Transverse colon (tissue), 4 donors: ENCODE data around the gene SMG7. TPM values are rescaled to one million over a fixed set of nuclear protein-coding genes. Genes with fewer than 3 reads are reported as not detected.
A peak's percentile ranks its signal among the peaks of the same experiment; 100 is the strongest.

ENCODE experiments used
- DNase-seq: peaks from one replicate; pipeline ENCODE4 v3.0.0-alpha.2; 2019
- H3K27ac ChIP-seq, 4 donors: fragments of 200-600 bp; sonication (generic); 2 replicates each; pipeline ENCODE4 v1.5.1; 2016 to 2018; ENCODE audit warnings: inconsistent platforms in 4 of 4
- H3K27me3 ChIP-seq: fragments of 200-600 bp; sonication (generic); 2 replicates; pipeline ENCODE4 v1.5.1; 2017; ENCODE audit warnings: inconsistent platforms
- H3K36me3 ChIP-seq, 4 donors: fragments of 200-600 bp; sonication (generic); 2 replicates each; pipeline ENCODE4 v1.5.1; 2017 to 2019; ENCODE audit warnings: inconsistent platforms in 4 of 4
- H3K4me1 ChIP-seq, 4 donors: fragments of 200-600 bp; sonication (generic); 2 replicates each; pipeline ENCODE4 v1.5.1; 2017 to 2020; ENCODE audit warnings: inconsistent platforms in 4 of 4
- H3K4me3 ChIP-seq, 4 donors: fragments of 200-600 bp; sonication (generic); 1 replicate in 1 of 4; 2 replicates in 3 of 4; pipeline versions ENCODE4 v1.5.1 to v1.6.1; 2017 to 2019; ENCODE audit warnings: inconsistent platforms in 4 of 4
- H3K9me3 ChIP-seq, 2 donors: fragments of 200-600 bp; sonication (generic); 2 replicates each; pipeline ENCODE4 v1.5.1; 2017 to 2019; ENCODE audit warnings: inconsistent platforms in 2 of 2
- EP300 ChIP-seq: sonication (generic); formaldehyde crosslinking; IDR thresholded peaks from one replicate; pipeline ENCODE4 v1.6.1; 2017; ENCODE audit warnings: antibody characterized with exemption, low read depth
- POLR2A ChIP-seq: fragments of 450-650 bp; IDR thresholded peaks from one replicate; pipeline ENCODE4 v1.6.1; 2016; ENCODE audit warnings: antibody characterized with exemption, mild to moderate bottlenecking, moderate library complexity
- POLR2AphosphoS5 ChIP-seq, 3 donors: sonication (generic); formaldehyde crosslinking; IDR thresholded peaks; one replicate each; pipeline ENCODE4 v1.6.1; 2016; ENCODE audit warnings: antibody characterized with exemption in 3 of 3
- WGBS, 2 donors: methylation state at CpG; one replicate each; pipeline ENCODE4 v1.1.5; 2018; ENCODE audit warnings: low coverage in 1 of 2; 5-methylcytosine and 5-hydroxymethylcytosine counted together
- in situ Hi-C, 4 donors: fragments of 200-750 bp; cut with MboI; loops; one replicate each; pipeline versions ENCODE4 v1.15.0 to v1.15.1; 2017; ENCODE audit warnings: low sequenced_read_pairs in 3 of 4, low pct_ligation_motif_present in 1 of 4, low pct_unique_long_range_greater_than_20kb in 1 of 4
- intact Hi-C: fragments of 100-400 bp; cut with DNase I; formaldehyde crosslinking; loops from one replicate; pipeline ENCODE4 v1.15.1; 2023; ENCODE audit warnings: low total_unique reads
- total RNA-seq, 4 donors: library from RNA; depleted of rRNA; stranded (reverse); fragments of >200 nt; gene quantifications; one replicate each; pipeline ENCODE4 v1.1.0, GENCODE V29; 2016
- TF ChIP-seq, protein P1 (sequence below), 5 experiments: fragments of 200-600 bp in 3 of 5; fragments of 450-650 bp in 2 of 5; sonication (generic) in 3 of 5; IDR thresholded peaks; 1 replicate in 2 of 5; 2 replicates in 3 of 5; pipeline ENCODE4 v1.5.1; 2016 to 2017; ENCODE audit warnings: antibody characterized with exemption in 5 of 5, inconsistent platforms in 3 of 5, mild to moderate bottlenecking in 2 of 5, moderate library complexity in 1 of 5

SMG7 gene
- total RNA-seq, 4 donors from 2014 or later, result 54.9 to 107 (median 74.1) TPM

DNA sequence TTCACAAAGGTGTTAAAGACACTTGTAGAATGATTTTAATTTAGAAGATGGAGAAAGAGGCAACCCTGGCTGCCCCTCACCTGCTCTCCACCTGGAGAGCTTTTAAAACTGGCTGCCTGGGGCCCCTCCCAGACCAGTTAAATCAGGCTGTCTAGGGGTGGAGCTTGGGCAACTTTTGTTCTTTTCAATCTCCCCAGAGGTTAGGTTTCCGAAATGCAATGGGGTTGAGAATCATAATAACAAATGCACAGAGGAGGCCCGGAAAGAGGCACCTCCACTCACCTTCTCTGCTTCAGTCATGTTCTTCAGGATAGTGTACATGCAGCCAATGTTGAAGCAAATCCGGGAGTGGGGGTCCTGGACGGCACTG, 117.6 kb downstream of the SMG7 start:
- peak overlapping the region in 1 of 4 donors; percentile 25 for H3K4me3 ChIP-seq
- 71% methylated on average over 4 of the region's 4 CpGs; no CpG with 5 or more reads in 1 of the 2 donors for WGBS, 2 donors
- in situ Hi-C loops, result no loop called here
- DNase-seq, result no peak
- H3K36me3 ChIP-seq, result no peaks in the 10 kb centered on the region
- TF ChIP-seq, protein P1, sequence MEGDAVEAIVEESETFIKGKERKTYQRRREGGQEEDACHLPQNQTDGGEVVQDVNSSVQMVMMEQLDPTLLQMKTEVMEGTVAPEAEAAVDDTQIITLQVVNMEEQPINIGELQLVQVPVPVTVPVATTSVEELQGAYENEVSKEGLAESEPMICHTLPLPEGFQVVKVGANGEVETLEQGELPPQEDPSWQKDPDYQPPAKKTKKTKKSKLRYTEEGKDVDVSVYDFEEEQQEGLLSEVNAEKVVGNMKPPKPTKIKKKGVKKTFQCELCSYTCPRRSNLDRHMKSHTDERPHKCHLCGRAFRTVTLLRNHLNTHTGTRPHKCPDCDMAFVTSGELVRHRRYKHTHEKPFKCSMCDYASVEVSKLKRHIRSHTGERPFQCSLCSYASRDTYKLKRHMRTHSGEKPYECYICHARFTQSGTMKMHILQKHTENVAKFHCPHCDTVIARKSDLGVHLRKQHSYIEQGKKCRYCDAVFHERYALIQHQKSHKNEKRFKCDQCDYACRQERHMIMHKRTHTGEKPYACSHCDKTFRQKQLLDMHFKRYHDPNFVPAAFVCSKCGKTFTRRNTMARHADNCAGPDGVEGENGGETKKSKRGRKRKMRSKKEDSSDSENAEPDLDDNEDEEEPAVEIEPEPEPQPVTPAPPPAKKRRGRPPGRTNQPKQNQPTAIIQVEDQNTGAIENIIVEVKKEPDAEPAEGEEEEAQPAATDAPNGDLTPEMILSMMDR (IDR thresholded peaks at IDR 0.05), result no peak
- TF ChIP-seq POLR2AphosphoS5 (IDR thresholded peaks at IDR 0.05) (no peak), POLR2A (no peak), EP300 (no peak)
- H3K9me3 ChIP-seq, result no peaks in the 10 kb centered on the region
- intact Hi-C loops, result no loop called here
- H3K27ac ChIP-seq, result peak overlapping the region; percentile 41 to 67 (median 55)
- peaks cover 0 to 27% (median 9%) of the 10 kb centered on the region in 4 donors for H3K4me1 ChIP-seq
- H3K27me3 ChIP-seq, result no peaks in the 10 kb centered on the region

- 59 to 72% methylated on average over 3 to 6 of the region's 6 CpGs for WGBS, 2 donors
- in situ Hi-C loops (no loop called here), intact Hi-C loops (no loop called here)
- H3K27me3 ChIP-seq, result no peaks in the 10 kb centered on the region
- peaks cover 0 to 27% (median 9%) of the 10 kb centered on the region in 4 donors for H3K4me1 ChIP-seq
- TF ChIP-seq EP300 (no peak), POLR2A (no peak), POLR2AphosphoS5 (IDR thresholded peaks at IDR 0.05) (peak in 1 of 3 donors; percentile 44)
- peak within 1 kb of the TSS; percentile 41 to 67 (median 55) for H3K27ac ChIP-seq
- DNase-seq, result peak; percentile 42
- H3K36me3 ChIP-seq, result no peaks in the 10 kb centered on the region
- H3K9me3 ChIP-seq, result no peaks in the 10 kb centered on the region
- H3K4me3 ChIP-seq, result peak within 1 kb of the TSS in 1 of 4 donors; percentile 25
These were observed 118.2 kb downstream of the SMG7 start, which contains the start of gene NCF2 for GRCh38 chr1:183590244-183591191. NCF2 (minus strand) TSS chr1:183590459; CDS start chr1:183590329, 130 bp downstream.

- WGBS, 2 donors, result 84 to 95% methylated on average over 5 to 7 of the region's 7 CpGs
- Histone ChIP-seq H3K36me3 (no peaks in the 10 kb centered on the region), H3K27ac (no peak overlapping the region), H3K27me3 (no peaks in the 10 kb centered on the region), H3K9me3 (no peaks in the 10 kb centered on the region), H3K4me1 (peaks cover 0 to 27% (median 9%) of the 10 kb centered on the region in 4 donors), H3K4me3 (no peak overlapping the region)
- intact Hi-C loops, result no loop called here
- DNase-seq, result no peak
- TF ChIP-seq POLR2AphosphoS5 (IDR thresholded peaks at IDR 0.05), result no peak
- no peak for TF ChIP-seq POLR2A
- TF ChIP-seq EP300, result no peak
- TF ChIP-seq, protein P1 (IDR thresholded peaks at IDR 0.05), result no peak
- in situ Hi-C loops, result no loop called here
These were observed 120.4 kb downstream of the SMG7 start for GRCh38 chr1:183592733-183593132.

- no peak overlapping the region for H3K27ac ChIP-seq
- in situ Hi-C loops, result no loop called here
These were observed 121.1 kb downstream of the SMG7 start for GRCh38 chr1:183593356-183593755.

More at GRCh38 chr1:183593356-183593755, 121.1 kb downstream of the SMG7 start:
- 53 to 65% methylated on average over 3 of the region's 3 CpGs for WGBS, 2 donors
- H3K4me3 ChIP-seq, result no peak overlapping the region
- peaks cover 0 to 32% (median 11%) of the 10 kb centered on the region in 4 donors for H3K4me1 ChIP-seq
- no peaks in the 10 kb centered on the region for H3K36me3 ChIP-seq
- intact Hi-C loops, result no loop called here
- TF ChIP-seq EP300, result no peak
- TF ChIP-seq, protein P1 (IDR thresholded peaks at IDR 0.05), result no peak
- TF ChIP-seq POLR2AphosphoS5 (IDR thresholded peaks at IDR 0.05), result no peak
- TF ChIP-seq POLR2A, result no peak
- peak; percentile 20 for DNase-seq
- no peaks in the 10 kb centered on the region for H3K9me3 ChIP-seq
- no peaks in the 10 kb centered on the region for H3K27me3 ChIP-seq
